SKM-1 (cell line): ENCODE measurements around the gene MRLN.
"Not testable (repeated sequence)": the region's sequence is repeated elsewhere in the genome, so short reads cannot be mapped to it uniquely, and the experiment has no call there.

Source experiments
- DNase-seq: peaks from one replicate; lab custom pipeline; 2025; ENCODE audit not compliant: unreplicated experiment; lab: John Stamatoyannopoulos, UW

MRLN gene

GRCh38 chr10:59753267-59753666 is at the start of gene MRLN:
Gene MRLN (minus strand): TSS chr10:59753455.
- DNase-seq, result no peak

- no peak for DNase-seq
These were observed 47.9 kb upstream of the MRLN start for GRCh38 chr10:59801171-59801570.

GRCh38 chr10:59799421-59799820 is 46.2 kb upstream of the MRLN start:
- no peak for DNase-seq

GRCh38 chr10:59793919-59794318 is 40.7 kb upstream of the MRLN start:
- no peak for DNase-seq

- DNase-seq, result no peak
These were observed 39.6 kb upstream of the MRLN start for GRCh38 chr10:59792812-59793211.

- DNase-seq, result no peak
These were observed 38.3 kb upstream of the MRLN start for GRCh38 chr10:59791601-59792000.

- not testable (repeated sequence) for DNase-seq
These were observed 36.8 kb upstream of the MRLN start for GRCh38 chr10:59790080-59790479.

GRCh38 chr10:59788914-59789313 is 35.7 kb upstream of the MRLN start:
- DNase-seq, result not testable (repeated sequence)

GRCh38 chr10:59787032-59787431 is 33.8 kb upstream of the MRLN start:
- not testable (repeated sequence) for DNase-seq

GRCh38 chr10:59785476-59785875 is 32.2 kb upstream of the MRLN start:
- DNase-seq, result not testable (repeated sequence)

GRCh38 chr10:59781511-59781910 is 28.3 kb upstream of the MRLN start:
- DNase-seq, result no peak

GRCh38 chr10:59779756-59780533 is 26.7 kb upstream of the MRLN start:
- no peak for DNase-seq

- no peak for DNase-seq
These were observed 21.2 kb upstream of the MRLN start for GRCh38 chr10:59774451-59774850.

GRCh38 chr10:59773088-59773487 is 19.8 kb upstream of the MRLN start:
- no peak for DNase-seq

GRCh38 chr10:59771162-59771807 is 18.0 kb upstream of the MRLN start:
- DNase-seq, result no peak

- no peak for DNase-seq
These were observed 17.4 kb upstream of the MRLN start for GRCh38 chr10:59770689-59771088.

- DNase-seq, result no peak
These were observed 9.2 kb upstream of the MRLN start for GRCh38 chr10:59762505-59762904.

- no peak for DNase-seq
These were observed 4.7 kb upstream of the MRLN start for GRCh38 chr10:59757966-59758365.

- no peak for DNase-seq
These were observed 1.7 kb upstream of the MRLN start for GRCh38 chr10:59754951-59755350.

GRCh38 chr10:59752278-59752940 is 846 bp downstream of the MRLN start:
- DNase-seq, result no peak

GRCh38 chr10:59750155-59750945 is 2.9 kb downstream of the MRLN start:
- no peak for DNase-seq
